Kidney (tissue), 14 donors: ENCODE data around the gene P2RX4. TPM values are rescaled to one million over a fixed set of nuclear protein-coding genes. Genes with fewer than 3 reads are reported as not detected.
"Not testable (repeated sequence)": the region's sequence is repeated elsewhere in the genome, so short reads cannot be mapped to it uniquely, and the experiment has no call there.

ENCODE experiments used
- DNase-seq, 5 donors: peaks; one replicate each; pipeline ENCODE4 v3.0.0-alpha.2; 2013 to 2020
- FAIRE-seq: peaks from 2 replicates; lab custom pipeline; 2012; peaks lifted over from hg19 to GRCh38; lab: Jason Lieb, UNC
- H3K27ac ChIP-seq, 2 donors: one replicate each; pipeline ENCODE4 v1.7.0; 2013; ENCODE audit warnings: low read depth in 2 of 2, low read length in 2 of 2, inconsistent platforms in 1 of 2
- H3K27me3 ChIP-seq: one replicate; pipeline ENCODE4 v1.7.1; 2013; ENCODE audit warnings: low read length, inconsistent platforms; ENCODE audit not compliant: control insufficient read depth, insufficient read depth
- H3K36me3 ChIP-seq, 3 donors: one replicate each; pipeline versions ENCODE4 v1.7.0 to v1.7.1; 2013; ENCODE audit warnings: low read length in 3 of 3, control low read depth in 1 of 3, inconsistent platforms in 1 of 3; ENCODE audit not compliant: insufficient read depth in 3 of 3, control insufficient read depth in 2 of 3
- H3K4me1 ChIP-seq, 3 donors: one replicate each; pipeline versions ENCODE4 v1.7.0 to v1.7.1; 2013; ENCODE audit warnings: low read length in 3 of 3, inconsistent platforms in 1 of 3, low read depth in 1 of 3; ENCODE audit not compliant: control insufficient read depth in 2 of 3, insufficient read depth in 2 of 3
- H3K4me3 ChIP-seq, 3 donors: one replicate each; pipeline versions ENCODE4 v1.7.0 to v1.8.1; 2013; ENCODE audit warnings: low read length in 3 of 3, control low read depth in 1 of 3, inconsistent platforms in 1 of 3
- H3K9ac ChIP-seq, 3 donors: one replicate each; pipeline versions ENCODE4 v1.7.0 to v1.7.1; 2013; ENCODE audit warnings: low read length in 3 of 3, control low read depth in 1 of 3, inconsistent platforms in 1 of 3
- H3K9me3 ChIP-seq, 3 donors: one replicate each; pipeline versions ENCODE4 v1.7.0 to v1.7.1; 2013; ENCODE audit warnings: low read length in 3 of 3, control low read depth in 1 of 3, inconsistent platforms in 1 of 3; ENCODE audit not compliant: control insufficient read depth in 2 of 3, insufficient read depth in 1 of 3
- intact Hi-C: fragments of 100-400 bp; cut with DNase I; formaldehyde crosslinking; loops from one replicate; pipeline ENCODE4 v1.11.1; 2022
- polyA plus RNA-seq: library from polyadenylated mRNA; stranded (reverse); fragments of 350-450 nt; fragmentation: Illumina TruSeq; extraction: RNeasy Lipid Tissue Mini Kit (QIAGEN cat#74804); gene quantifications from one replicate; pipeline ENCODE4 v1.2.3, GENCODE V29; 2014; ENCODE audit warnings: low read depth, low replicate concordance; ENCODE audit not compliant: insufficient read depth
- total RNA-seq: library from RNA; stranded (reverse); fragmentation: NEBNext Ultra II Directional; extraction: Animal tissue kit (Norgen Biotek cat#: 25700); gene quantifications from one replicate; pipeline ENCODE4 v1.2.1, GENCODE V29; 2021
- TF ChIP-seq, protein P1 (sequence below): IDR thresholded peaks from 3 replicates; pipeline ENCODE4 v1.5.1; 2012; ENCODE audit warnings: mild to moderate bottlenecking, moderate library complexity, borderline replicate concordance; ENCODE audit not compliant: insufficient read depth; ENCODE audit errors: extremely low read depth
- donor health status: control.
- donor health status: control.
- donor health status: control.
- donor health status: control.
- donor health status: control.
- donor health status: DM: yes; HTN: yes; CAD: no.
- donor health status: Normal renal cell carcinoma (clear cell type).

P2RX4 gene
- total and polyA plus RNA-seq, 2 donors from 2014 or later, result 28.8 to 36.2 TPM

DNA sequence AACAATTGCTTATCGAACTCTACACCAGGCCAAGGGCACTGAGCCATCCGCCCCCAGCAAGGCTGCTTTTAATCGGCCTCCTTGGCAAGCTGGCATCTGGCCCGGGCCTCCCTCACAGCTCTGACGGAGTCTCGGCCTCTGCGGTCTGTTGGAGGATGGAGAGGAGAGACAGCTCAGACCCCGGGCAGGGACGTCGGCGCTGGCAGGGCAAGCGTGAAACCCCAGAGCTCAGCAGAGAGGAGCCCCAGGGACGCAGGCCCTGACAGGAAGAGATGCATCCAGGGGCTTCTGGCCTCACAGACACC lies 69.1 kb downstream of the P2RX4 start:
- TF ChIP-seq, protein P1, sequence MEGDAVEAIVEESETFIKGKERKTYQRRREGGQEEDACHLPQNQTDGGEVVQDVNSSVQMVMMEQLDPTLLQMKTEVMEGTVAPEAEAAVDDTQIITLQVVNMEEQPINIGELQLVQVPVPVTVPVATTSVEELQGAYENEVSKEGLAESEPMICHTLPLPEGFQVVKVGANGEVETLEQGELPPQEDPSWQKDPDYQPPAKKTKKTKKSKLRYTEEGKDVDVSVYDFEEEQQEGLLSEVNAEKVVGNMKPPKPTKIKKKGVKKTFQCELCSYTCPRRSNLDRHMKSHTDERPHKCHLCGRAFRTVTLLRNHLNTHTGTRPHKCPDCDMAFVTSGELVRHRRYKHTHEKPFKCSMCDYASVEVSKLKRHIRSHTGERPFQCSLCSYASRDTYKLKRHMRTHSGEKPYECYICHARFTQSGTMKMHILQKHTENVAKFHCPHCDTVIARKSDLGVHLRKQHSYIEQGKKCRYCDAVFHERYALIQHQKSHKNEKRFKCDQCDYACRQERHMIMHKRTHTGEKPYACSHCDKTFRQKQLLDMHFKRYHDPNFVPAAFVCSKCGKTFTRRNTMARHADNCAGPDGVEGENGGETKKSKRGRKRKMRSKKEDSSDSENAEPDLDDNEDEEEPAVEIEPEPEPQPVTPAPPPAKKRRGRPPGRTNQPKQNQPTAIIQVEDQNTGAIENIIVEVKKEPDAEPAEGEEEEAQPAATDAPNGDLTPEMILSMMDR, result no peak
- H3K9ac ChIP-seq, result no peak overlapping the region

GRCh38 chr12:121279507-121279915 lies 69.6 kb downstream of the P2RX4 start:
- FAIRE-seq (no peak), DNase-seq (peak in 1 of 5 donors; percentile 82)
- no peaks in the 10 kb centered on the region for H3K9me3 ChIP-seq
- H3K4me1 ChIP-seq, result no peaks in the 10 kb centered on the region
- intact Hi-C loops, result no loop called here
- no peak overlapping the region for H3K27ac ChIP-seq
- no peak overlapping the region for H3K9ac ChIP-seq
- H3K27me3 ChIP-seq, result no peaks in the 10 kb centered on the region
- H3K4me3 ChIP-seq, result no peak overlapping the region
- TF ChIP-seq, protein P1, result no peak
- peaks cover 0 to 2% (median 0%) of the 10 kb centered on the region in 3 donors for H3K36me3 ChIP-seq

More for the DNA sequence above, 69.1 kb downstream of the P2RX4 start:
- Histone ChIP-seq H3K27me3 (no peaks in the 10 kb centered on the region), H3K9me3 (no peaks in the 10 kb centered on the region), H3K36me3 (peaks cover 0 to 4% (median 2%) of the 10 kb centered on the region in 3 donors), H3K27ac (no peak overlapping the region), H3K4me3 (no peak overlapping the region), H3K4me1 (no peaks in the 10 kb centered on the region)
- DNase-seq, result peak in 1 of 5 donors; percentile 80
- intact Hi-C loops, result no loop called here
- no peak for FAIRE-seq

- H3K9ac ChIP-seq, H3K27ac ChIP-seq, intact Hi-C loops, FAIRE-seq, H3K4me1 ChIP-seq, H3K27me3 ChIP-seq, H3K36me3 ChIP-seq, H3K4me3 ChIP-seq, H3K9me3 ChIP-seq: not testable (repeated sequence)
- DNase-seq, result peak in 1 of 5 donors; percentile 10
Observed at GRCh38 chr12:121280531-121280930, 70.6 kb downstream of the P2RX4 start.

DNA sequence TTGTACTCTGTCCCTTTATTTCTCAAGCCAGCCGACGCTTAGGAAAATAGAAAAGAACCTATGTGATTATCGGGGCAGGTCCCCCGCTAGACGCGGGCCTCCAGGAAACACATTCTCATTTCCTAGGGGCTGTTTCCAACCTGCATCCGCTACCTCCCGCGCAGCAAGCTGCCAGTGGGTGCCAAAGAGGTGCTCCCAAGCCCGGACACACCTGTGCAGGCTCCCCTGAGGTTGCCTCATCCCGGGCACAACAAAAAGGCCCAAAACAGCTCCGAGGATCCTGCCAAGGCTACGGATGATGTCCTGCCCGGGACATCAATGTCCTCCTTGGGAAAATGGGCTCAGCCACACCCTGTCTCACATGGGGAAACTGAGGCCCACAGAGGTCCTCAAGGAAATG lies 71.2 kb downstream of the P2RX4 start:
- H3K27ac ChIP-seq, FAIRE-seq, H3K9ac ChIP-seq, H3K4me3 ChIP-seq, H3K27me3 ChIP-seq, H3K4me1 ChIP-seq, H3K36me3 ChIP-seq, intact Hi-C loops, H3K9me3 ChIP-seq: not testable (repeated sequence)
- peak in 1 of 5 donors; percentile 36 for DNase-seq
